ENCODE measurements around the gene NLRP14.

NLRP14 gene, protein sequence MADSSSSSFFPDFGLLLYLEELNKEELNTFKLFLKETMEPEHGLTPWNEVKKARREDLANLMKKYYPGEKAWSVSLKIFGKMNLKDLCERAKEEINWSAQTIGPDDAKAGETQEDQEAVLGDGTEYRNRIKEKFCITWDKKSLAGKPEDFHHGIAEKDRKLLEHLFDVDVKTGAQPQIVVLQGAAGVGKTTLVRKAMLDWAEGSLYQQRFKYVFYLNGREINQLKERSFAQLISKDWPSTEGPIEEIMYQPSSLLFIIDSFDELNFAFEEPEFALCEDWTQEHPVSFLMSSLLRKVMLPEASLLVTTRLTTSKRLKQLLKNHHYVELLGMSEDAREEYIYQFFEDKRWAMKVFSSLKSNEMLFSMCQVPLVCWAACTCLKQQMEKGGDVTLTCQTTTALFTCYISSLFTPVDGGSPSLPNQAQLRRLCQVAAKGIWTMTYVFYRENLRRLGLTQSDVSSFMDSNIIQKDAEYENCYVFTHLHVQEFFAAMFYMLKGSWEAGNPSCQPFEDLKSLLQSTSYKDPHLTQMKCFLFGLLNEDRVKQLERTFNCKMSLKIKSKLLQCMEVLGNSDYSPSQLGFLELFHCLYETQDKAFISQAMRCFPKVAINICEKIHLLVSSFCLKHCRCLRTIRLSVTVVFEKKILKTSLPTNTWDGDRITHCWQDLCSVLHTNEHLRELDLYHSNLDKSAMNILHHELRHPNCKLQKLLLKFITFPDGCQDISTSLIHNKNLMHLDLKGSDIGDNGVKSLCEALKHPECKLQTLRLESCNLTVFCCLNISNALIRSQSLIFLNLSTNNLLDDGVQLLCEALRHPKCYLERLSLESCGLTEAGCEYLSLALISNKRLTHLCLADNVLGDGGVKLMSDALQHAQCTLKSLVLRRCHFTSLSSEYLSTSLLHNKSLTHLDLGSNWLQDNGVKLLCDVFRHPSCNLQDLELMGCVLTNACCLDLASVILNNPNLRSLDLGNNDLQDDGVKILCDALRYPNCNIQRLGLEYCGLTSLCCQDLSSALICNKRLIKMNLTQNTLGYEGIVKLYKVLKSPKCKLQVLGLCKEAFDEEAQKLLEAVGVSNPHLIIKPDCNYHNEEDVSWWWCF

DNA sequence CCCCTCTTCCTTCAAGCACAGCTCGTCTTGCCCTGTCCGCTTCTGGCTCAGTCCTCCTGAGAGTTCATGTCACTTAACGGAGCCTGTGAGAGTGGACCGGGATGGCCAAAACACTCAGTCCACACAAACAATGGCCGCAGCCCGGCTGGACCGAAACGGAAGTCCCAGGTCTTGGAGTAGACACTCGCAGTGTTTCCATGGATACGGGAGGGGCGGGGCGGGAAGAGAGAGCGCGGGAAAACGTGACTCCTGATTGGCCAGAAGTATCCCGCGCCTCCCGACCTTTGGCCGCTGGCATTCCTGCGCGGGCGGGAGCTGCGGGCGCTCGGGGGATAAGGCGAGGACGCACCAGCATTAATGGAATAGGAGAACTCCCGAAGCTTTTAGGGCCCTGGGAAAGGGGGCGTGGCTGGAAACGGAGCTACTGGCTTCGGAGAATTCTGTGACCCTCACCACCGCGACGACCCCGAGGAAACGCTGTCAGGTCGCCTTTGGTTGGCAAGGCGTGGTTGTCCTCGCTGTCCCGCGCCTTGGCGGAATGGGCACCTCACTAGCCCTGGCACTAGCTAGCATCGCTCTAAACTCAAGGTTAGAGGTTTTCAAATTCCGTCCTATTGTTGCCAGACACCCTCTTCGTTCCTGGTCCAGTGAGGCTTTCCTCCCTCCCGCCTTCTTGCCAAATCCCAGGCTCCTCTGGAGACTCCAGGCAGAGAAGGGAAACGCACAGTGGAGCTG is at the start of gene NLRP14, which contains the start of gene ZNF214:
TSS of gene NLRP14 (plus strand) at position 297 of the 735 bp plus-strand sequence. CDS start 18,108 bp downstream, outside the sequence.
TSS of gene ZNF214 (minus strand) at position 164 of the 735 bp plus-strand sequence. CDS start 17,511 bp downstream, outside the sequence.
- DNase-seq (ENCODE audit: low read depth in 2 of 2): peak; percentile 78 to 84

DNA sequence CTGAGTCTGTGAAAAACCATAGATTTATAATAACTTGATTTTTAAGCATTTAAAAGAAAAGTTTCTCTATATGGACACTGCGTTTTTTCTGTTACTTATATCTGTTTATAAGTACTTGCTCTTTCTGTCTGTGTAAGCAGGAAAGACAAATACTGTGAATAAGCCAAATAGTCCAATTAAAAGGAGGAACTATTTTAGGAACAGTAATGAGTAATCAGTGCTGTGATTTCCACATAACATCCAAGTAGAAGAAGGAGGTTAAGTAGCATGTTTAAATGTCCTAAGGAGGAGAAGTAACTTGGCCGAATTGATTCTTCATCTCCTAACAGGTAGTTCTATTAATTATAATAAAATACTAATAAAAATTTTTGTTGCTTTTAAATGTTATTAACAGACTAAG is 40.9 kb upstream of the NLRP14 start:
- no peak for DNase-seq (ENCODE audit: low read depth in 2 of 2)

DNA sequence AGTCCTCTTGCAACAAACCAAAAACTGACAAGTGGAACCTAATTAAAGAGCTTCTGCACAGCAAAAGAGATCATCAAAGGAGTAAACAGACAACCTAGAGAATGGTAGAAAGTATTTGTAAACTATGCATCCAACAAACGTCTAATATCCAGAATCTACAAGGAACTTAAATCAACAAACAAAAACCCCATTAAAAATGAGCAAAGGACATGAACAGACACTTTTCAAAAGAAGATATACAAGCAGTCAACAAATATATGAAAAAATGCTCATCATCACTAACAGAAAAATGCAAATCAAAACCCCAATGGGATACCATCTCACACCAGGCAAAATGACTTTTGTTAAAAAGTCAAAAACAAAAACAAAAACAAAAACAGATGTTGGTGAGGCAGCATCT is 33.8 kb upstream of the NLRP14 start:
- DNase-seq (ENCODE audit: low read depth in 2 of 2): no peak

DNA sequence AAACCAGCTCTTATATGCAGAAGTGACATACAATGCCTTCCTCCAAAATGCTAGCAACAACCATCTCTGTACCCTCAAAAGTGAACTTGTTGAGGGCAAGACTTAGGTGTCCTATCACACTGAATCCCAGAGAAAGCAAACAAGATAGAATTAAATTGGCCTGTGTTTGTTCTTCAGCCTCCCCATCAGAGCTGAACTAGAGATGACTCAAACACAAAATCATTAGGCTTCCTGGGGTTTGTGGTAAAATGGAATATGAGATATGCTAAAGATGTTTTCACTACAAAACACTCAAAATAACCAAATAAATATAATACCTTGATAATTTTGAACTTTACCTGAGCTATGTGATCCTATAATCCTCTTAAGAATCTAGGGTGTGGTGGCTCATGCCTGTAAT is 31.8 kb upstream of the NLRP14 start:
- no peak for DNase-seq (ENCODE audit: low read depth in 2 of 2)

DNA sequence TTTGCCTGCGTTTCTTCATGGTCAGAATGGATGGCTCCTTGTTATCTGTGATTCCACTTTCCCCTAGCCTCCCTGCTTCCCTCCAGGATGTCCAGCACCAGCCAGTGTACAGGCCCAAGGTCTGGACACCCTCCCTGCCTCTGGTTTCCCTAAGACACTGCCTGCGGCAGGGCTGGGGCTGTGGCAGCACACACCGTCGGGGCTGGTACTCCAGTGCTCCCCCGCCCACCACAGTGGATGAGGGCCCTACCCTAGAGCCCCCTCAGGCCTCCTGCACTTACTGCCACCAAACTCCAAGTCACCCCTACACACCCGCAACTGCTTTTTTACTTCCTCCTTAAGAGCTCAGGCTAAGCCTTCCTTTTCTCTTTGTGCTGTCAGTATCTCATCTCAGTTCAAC is 29.1 kb upstream of the NLRP14 start:
- DNase-seq (ENCODE audit: low read depth in 2 of 2): no peak

DNA sequence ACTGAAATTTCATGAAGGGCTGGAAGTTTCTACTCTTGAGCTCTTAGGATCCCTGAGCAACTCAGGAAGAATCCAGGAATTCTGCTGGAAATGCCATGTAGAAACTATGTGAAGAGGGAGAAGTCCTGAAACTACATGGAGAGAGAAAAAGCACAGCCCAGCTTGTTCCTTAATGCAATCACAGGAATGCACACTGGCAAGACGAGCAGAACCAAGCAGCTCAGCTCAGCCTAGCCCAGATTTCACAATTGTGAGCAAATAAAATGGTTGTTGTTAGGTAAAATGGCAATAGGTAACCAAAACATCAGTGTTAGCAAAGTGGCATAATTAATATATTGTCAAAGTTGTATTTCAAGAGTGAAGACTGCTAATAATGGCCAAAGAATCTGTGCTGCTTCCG is 28.3 kb upstream of the NLRP14 start:
- DNase-seq (ENCODE audit: low read depth in 2 of 2): no peak

DNA sequence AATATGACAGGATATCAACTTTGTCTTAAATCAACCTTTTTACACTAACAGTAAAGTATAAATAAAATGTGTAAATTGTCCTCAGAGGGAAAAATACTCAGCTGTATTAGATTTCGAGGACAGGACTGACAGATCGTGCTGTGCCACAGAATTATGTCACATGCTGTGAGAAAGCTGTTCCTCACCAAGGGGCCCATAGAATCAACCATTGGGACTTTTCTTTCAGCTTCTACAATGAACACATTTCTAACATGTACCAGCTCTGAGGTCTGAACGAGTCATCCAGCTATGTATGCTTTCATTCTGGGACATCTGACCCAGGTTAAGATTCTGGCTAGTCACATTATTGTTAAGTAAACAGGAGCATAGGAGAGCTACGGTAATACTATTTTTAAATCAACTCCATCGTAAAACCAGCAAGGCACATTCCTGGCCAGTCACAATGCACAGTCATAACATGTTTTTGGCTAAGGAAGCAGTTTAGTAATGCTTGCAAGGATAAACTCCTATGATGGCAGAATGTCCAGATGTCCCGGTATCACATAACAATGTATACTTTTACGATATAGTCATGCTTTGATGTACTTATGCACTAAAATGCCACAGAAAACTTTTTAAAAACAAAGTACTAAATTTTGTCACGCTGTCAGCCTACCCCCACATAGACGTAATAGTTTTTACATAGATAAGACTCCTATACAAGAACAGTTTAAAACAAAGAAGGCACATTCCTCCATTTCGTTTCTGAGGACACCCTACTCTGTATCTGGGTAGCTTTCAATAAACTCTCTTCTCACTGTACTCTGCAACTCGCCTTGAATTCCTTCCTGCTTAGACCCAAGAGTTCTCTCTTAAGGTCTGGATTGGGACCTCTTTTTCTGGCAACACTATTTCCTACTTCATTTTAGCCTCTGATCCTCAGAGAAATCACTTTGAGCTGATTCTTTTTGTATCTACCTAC is 27.5 kb upstream of the NLRP14 start:
- DNase-seq (ENCODE audit: low read depth in 2 of 2): peak; percentile 78 to 80

DNA sequence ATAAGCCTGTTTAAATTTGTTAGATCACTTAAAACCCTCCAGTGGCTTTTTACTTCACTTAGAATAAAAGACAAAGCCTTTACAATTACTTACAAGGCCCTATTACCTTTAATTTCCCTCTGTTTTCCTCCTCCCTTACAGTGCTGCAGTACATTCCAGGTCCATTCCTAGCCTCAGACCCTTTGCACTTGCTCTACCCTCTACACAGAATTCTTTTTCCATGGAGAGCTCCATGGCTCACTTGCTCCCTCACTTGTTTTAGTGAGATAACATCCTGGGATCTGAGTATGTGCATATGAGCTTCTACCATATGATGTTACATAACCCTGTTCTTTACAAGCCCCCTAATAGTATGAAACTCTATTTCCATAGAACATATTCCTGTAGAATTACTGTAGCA is 24.6 kb upstream of the NLRP14 start:
- DNase-seq (ENCODE audit: low read depth in 2 of 2): no peak

DNA sequence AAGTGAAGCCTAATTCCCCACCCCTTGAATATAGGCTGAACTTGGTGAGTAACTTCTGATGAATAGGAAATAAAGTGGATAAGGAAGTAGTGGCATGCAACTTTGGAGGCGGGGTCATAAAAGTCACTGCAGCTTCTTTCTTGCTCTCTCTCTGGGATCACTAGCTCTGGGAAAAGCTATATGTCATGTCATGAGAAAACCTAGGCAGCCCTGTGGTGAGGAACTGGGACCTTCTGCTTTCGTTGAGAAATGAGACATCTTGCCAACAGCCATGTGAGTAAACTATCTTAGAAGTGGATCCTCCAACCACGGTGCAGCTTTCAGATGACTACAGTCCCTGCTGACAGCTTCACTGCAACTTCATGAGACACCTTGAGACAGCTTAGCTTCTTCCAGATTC is 15.8 kb upstream of the NLRP14 start:
- peak; percentile 47 to 56 for DNase-seq (ENCODE audit: low read depth in 2 of 2)

DNA sequence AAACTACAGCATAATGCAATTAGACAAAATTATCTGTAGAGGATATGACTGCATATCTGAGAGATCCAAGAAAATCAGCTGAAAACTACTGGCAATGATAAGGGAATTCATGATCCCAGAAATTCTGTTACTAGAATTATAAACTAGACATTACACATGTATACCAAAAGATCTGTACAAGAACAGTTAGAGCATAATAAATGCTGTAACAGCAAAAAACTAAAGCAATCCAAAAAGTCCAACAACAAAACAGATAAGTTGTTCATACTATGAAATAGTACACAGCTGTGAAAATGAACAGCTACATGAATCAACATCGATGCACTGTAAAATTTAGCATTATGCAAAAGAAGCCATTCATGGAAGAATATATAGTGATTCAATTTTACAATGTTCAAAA is 6.2 kb upstream of the NLRP14 start:
- DNase-seq (ENCODE audit: low read depth in 2 of 2): no peak

DNA sequence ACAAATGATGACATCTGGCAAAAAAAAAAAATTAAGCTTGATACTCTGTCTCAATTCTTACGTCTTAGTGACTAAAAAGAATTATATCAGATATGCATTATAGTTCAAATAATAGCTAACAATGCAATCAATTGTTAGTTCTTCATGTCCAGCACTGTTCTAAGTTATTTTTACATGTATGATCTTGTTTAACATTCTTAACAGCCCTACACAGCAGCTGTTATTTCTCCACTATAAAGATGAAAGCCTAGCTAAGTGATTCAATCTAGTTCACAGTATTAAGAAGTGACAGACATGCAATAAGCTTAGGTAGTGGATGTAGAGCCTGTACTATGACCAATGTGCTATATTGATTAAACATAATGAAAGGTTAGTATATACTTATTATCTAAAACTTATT is 4.3 kb upstream of the NLRP14 start:
- DNase-seq (ENCODE audit: low read depth in 2 of 2): no peak

DNA sequence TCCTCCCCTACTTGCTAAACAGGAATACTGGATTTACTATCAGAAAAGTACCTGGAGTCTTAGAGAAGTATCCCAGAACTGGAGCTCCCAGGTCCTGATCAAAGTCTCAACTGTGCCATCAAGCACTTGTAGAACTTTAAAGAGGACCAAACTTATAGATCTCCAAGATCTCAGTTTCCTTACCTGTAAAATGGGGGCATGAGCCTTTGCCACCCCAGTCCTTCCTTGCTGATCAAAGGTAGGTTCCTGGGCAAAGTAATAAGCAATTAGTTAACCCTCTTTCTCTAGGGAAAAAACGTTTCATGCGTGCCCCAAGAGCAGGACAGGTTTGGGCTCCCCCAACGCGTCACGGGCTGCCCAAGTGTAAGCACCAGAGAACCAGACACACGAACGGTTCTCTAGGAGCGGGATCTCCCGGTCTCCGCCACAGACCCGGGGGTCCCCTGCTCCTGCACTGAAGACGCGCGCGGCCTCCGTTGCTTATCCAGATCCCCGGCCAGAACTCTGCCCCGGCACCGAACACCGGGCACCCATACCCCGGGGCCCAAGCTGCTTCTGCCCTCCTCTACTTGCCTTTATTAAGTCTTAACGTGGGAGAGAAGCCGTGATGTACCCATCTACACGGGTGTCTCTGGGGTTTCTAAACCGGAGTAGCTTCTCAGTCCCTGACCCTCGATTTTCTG is 638 bp upstream of the NLRP14 start:
- no peak for DNase-seq (ENCODE audit: low read depth in 2 of 2)

DNA sequence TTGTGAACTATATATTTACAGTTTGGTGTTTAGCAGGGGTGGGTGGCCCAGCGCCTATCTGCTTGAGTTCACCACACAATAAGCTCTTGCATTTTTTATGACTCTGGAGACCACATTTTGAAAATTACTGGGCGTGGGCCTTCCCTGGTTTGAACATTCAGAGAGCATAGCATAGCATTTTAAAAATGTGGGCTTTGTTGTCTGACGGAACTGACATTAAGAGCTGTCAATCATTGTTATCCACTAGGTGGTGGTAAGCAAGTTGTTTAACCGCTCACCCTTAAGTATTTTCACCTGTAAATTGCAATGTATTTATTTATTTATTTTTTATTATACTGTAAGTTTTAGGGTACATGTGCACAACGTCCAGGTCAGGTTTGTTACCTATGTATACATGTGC is 1.0 kb downstream of the NLRP14 start:
- no peak for DNase-seq (ENCODE audit: low read depth in 2 of 2)

DNA sequence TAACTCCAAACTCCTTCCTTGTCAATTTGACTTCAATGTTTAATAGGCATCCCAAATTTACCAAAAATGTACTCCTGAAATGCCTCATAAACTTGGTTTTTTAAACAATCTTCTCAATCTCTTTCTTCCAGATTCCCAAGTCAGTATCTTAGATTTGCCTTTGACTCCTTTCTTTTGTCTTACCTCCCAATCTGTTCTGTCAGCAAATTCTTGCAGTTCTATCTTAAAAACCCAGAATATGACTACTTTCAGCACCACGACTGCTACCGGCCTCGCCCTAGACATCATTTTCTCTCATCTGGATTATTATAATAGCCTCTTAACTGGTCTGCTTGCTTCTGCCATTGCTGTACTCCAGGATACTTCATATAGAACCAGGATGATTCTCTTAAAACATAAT is 7.9 kb downstream of the NLRP14 start:
- DNase-seq (ENCODE audit: low read depth in 2 of 2): no peak

DNA sequence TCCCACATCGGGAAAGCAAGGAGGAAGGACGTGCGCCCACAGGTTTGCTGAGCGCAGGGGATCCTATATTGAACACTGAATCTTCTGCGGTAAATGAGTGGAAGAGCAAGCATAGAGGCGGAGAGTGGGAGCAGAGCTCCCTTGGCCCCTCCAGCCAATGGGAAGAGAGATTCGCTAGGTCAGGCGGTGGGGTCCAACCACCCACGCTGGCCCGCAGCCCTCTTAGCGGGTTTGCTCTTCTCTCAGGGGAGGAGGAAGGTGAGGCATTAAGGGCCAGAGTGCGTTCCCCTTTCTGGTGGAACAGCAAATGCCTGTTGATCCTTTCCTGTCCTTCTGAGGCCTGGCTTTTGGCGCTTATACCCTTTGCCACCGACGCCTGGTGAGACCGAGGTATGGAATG is 10.6 kb downstream of the NLRP14 start:
- DNase-seq (ENCODE audit: low read depth in 2 of 2): no peak

DNA sequence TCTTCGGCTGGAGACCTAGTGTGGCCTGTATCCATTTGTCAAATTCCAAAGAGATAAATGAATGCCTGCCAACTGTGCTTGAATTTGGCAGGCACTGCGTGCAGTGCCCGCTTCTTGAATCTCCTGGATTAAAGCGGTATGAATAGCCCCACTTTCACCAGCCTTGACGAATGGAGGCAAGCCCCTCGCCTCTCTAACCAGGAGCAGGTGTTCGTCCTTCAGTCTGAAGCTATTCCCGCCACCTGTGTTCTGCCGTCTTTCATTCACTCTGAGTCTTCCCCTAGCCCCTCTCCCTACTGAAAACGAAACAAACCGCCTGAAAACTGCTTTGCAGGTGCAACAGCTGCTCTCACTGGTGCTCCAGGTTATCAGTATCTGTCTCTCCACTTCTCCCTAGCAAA is 11.2 kb downstream of the NLRP14 start:
- no peak for DNase-seq (ENCODE audit: low read depth in 2 of 2)

DNA sequence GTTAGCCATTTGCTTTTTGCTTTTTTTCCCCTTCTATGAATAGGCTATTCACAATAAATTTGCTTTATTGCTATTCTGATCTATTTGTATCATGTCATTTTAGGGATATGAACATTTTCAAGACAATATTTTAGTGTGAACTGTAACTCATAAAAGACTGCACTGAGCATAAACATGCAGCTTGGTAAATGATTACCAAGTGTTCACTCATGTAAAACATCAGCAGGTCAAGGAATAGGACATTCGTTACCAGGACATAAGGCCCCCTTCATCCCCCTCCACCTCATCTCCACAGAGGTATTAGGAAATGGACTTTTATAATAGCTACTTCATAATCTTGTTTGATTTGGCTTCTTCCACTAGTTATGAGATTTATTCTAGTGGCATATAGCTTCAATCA is 12.4 kb downstream of the NLRP14 start:
- no peak for DNase-seq (ENCODE audit: low read depth in 2 of 2)

DNA sequence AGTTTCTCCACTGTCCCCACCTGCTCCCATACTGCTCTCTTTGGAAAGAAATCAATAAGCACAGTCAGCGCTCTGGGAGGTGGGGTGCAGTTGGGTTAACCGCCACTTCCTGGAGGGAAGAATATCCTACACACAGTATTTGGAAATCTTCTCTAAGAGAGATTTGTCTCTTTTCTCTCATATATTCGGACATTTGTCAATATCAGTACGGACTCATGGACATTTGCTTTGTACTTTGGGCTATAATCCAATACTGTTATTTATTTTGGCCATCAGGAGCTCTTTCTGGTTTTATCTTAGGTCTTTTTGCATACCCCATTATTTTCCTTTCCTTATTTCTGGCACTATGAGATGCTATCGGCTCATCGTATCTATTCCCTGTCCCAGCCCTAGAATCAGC is 13.7 kb downstream of the NLRP14 start:
- DNase-seq (ENCODE audit: low read depth in 2 of 2): no peak

DNA sequence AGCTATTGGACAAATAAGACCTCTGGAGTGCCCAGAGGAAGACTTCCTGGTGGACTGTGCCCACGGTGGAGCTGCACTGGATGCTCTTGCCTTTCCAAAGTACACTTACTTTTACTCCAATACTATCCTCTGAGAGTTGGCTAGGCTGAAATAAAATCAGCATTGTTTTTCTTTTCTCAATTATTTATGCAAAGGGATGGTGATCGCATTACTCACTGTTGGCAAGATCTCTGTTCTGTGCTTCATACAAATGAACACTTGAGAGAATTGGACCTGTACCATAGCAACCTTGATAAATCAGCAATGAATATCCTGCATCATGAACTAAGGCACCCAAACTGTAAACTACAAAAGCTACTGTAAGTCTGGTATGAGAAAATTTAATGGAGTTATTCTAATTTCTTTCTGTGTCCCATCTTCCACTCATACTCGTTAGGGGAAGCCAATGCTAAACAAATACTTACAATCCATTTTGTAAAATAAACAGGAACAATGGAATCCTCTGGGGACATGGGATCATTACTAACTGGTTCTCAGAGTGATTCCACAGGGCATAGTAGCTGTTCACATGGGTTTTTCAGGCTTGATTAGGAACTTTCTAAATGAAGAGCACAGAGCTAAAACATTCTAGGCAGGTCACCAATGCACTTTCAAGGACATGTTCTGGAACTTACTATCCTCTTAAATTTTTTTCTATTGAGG is 26.3 kb downstream of the NLRP14 start:
- DNase-seq (ENCODE audit: low read depth in 2 of 2): no peak

Measured in fibroblast of skin of left biceps (primary cell).